HG03439 (cell line): Measurements from ENCODE around the gene GRIK4.

Source experiments
- ATAC-seq: cut with Tn5 transposase; IDR thresholded peaks from one replicate; pipeline ENCODE4 v1.9.1; 2021; ENCODE audit warnings: mild to moderate bottlenecking, moderate library complexity; ENCODE audit not compliant: unreplicated experiment

Gene GRIK4

GRCh38 chr11:120718171-120718570 is 206.6 kb downstream of the GRIK4 start:
- ATAC-seq, result no peak

- ATAC-seq, result no peak
Observed at GRCh38 chr11:120719348-120719747, 207.8 kb downstream of the GRIK4 start.

GRCh38 chr11:120720760-120721159 is 209.2 kb downstream of the GRIK4 start:
- ATAC-seq, result no peak

GRCh38 chr11:120722524-120722923 is 211.0 kb downstream of the GRIK4 start:
- ATAC-seq, result no peak

GRCh38 chr11:120723751-120724150 is 212.2 kb downstream of the GRIK4 start:
- ATAC-seq, result no peak

GRCh38 chr11:120727752-120728151 is 216.2 kb downstream of the GRIK4 start:
- no peak for ATAC-seq

- ATAC-seq, result no peak
Observed at GRCh38 chr11:120735035-120735434, 223.5 kb downstream of the GRIK4 start.

- no peak for ATAC-seq
Observed at GRCh38 chr11:120738516-120739046, 227.0 kb downstream of the GRIK4 start.

GRCh38 chr11:120739780-120740179 is 228.2 kb downstream of the GRIK4 start:
- ATAC-seq, result no peak

GRCh38 chr11:120740380-120740779 is 228.8 kb downstream of the GRIK4 start:
- ATAC-seq, result no peak

- no peak for ATAC-seq
Observed at GRCh38 chr11:120744016-120744994, 232.8 kb downstream of the GRIK4 start.

GRCh38 chr11:120746376-120746775 is 234.8 kb downstream of the GRIK4 start:
- no peak for ATAC-seq

GRCh38 chr11:120746836-120747609 is 235.5 kb downstream of the GRIK4 start:
- no peak for ATAC-seq

GRCh38 chr11:120747850-120748814 is 236.6 kb downstream of the GRIK4 start:
- ATAC-seq, result no peak

- no peak for ATAC-seq
Observed at GRCh38 chr11:120749395-120749794, 237.8 kb downstream of the GRIK4 start.

- ATAC-seq, result no peak
Observed at GRCh38 chr11:120750647-120751549, 239.3 kb downstream of the GRIK4 start.

- ATAC-seq, result no peak
Observed at GRCh38 chr11:120751550-120751949, 240.0 kb downstream of the GRIK4 start.

- ATAC-seq, result no peak
Observed at GRCh38 chr11:120752668-120753067, 241.1 kb downstream of the GRIK4 start.

- ATAC-seq, result no peak
Observed at GRCh38 chr11:120756931-120757330, 245.4 kb downstream of the GRIK4 start.
